ENCODE measurements around the gene ZNF335. TPM values are rescaled to one million over a fixed set of nuclear protein-coding genes. Genes with fewer than 3 reads are reported as not detected.
A peak's percentile ranks its signal among the peaks of the same experiment; 100 is the strongest.

The ZNF335 gene
- total RNA-seq, 1 donor from 2014 or later = 19.1 TPM

DNA sequence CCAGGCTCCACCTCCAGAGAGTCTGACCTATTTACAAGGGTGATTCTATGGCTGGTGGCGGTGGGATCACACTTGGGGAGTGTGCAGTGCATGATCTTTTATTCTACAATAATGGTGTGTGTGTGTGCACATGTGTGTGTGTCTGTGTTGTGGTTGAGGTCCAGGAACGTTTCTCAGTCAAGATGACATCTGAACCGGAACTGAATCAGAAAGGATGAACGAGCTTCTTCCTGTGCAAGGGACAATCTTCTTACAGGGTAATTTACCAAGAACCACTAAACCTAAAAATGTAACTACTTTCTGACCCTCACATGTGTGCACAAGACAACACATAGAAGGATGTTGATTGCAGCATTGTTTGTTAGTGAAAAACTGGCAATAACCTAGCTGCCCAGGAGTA lies 45.3 kb upstream of the ZNF335 start:
- Histone ChIP-seq H3K27me3 (peaks cover 58% of the 10 kb centered on the region), H3K4me3 (no peak overlapping the region), H3K9me3 (no peaks in the 10 kb centered on the region), H3K36me3 (no peaks in the 10 kb centered on the region), H3K4me1 (peaks cover 10% of the 10 kb centered on the region), H3K27ac (no peak overlapping the region)
- DNase-seq (no peak), ATAC-seq (no peak)
- no peak for TF ChIP-seq CTCF (IDR thresholded peaks at IDR 0.05)
- intact Hi-C loops (cut with DNase I) = no loop called here

- Histone ChIP-seq H3K27me3 (peaks cover 63% of the 10 kb centered on the region), H3K36me3 (no peaks in the 10 kb centered on the region), H3K9me3 (no peaks in the 10 kb centered on the region), H3K4me1 (peaks cover 13% of the 10 kb centered on the region), H3K27ac (no peak overlapping the region), H3K4me3 (no peak overlapping the region)
- ATAC-seq = no peak
- no peak for TF ChIP-seq CTCF (IDR thresholded peaks at IDR 0.05)
- no peak for DNase-seq
- intact Hi-C loops (cut with DNase I) = no loop called here
These were observed 42.8 kb upstream of the ZNF335 start for GRCh38 chr20:46014517-46015396.

DNA sequence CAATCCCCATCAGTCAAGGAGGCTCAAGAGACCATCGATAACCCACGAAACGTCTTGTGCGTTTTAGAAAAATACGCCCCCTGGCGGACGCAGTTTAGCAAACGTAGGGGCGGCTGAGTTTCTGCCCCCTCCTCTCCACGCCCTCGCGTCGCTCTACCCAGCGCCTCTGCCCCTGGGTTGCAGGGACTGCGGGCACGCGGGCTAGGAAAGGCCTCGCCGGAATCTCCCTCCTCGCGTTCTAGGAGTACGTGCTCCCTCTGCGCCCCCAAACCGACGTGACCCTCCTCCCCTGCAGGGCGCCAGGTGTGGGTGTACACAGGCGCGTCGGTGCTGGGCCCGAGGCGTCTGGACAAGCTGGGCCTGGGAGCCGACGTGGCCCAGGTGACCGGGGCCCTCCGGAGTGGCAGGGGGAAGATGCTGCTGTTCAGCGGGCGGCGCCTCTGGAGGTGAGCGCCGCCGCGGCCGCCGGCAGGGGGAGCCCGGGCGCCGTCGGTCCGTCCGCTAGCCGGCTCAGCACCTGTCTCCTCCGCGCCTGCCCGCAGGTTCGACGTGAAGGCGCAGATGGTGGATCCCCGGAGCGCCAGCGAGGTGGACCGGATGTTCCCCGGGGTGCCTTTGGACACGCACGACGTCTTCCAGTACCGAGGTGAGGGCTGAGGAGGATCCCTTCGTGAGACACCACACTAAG lies 42.0 kb upstream of the ZNF335 start:
- Histone ChIP-seq H3K27ac (no peak overlapping the region), H3K36me3 (no peaks in the 10 kb centered on the region), H3K9me3 (no peaks in the 10 kb centered on the region), H3K27me3 (peaks cover 68% of the 10 kb centered on the region), H3K4me3 (no peak overlapping the region), H3K4me1 (peaks cover 13% of the 10 kb centered on the region)
- DNase-seq (peak; percentile 82), ATAC-seq (peak; percentile 85)
- peak; percentile 67 for TF ChIP-seq CTCF (IDR thresholded peaks at IDR 0.05)
- intact Hi-C loops (cut with DNase I) = no loop called here

DNA sequence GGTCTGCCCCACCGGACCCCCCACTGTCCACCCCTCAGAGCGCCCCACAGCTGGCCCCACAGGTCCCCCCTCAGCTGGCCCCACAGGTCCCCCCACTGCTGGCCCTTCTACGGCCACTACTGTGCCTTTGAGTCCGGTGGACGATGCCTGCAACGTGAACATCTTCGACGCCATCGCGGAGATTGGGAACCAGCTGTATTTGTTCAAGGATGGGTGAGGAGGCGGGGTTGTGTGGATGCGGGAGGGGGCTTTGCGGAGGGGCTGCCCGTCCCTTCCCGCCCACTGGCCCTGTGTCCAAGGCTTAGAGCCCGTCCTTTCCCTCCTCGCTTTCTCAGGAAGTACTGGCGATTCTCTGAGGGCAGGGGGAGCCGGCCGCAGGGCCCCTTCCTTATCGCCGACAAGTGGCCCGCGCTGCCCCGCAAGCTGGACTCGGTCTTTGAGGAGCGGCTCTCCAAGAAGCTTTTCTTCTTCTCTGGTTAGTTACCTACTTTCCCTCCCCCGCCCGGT lies 41.4 kb upstream of the ZNF335 start:
- DNase-seq = peak; percentile 63
- no peak for ATAC-seq
- Histone ChIP-seq H3K4me3 (no peak overlapping the region), H3K4me1 (peaks cover 13% of the 10 kb centered on the region), H3K9me3 (no peaks in the 10 kb centered on the region), H3K27me3 (peaks cover 65% of the 10 kb centered on the region), H3K27ac (no peak overlapping the region), H3K36me3 (no peaks in the 10 kb centered on the region)
- TF ChIP-seq CTCF (IDR thresholded peaks at IDR 0.05) = no peak
- intact Hi-C loops (cut with DNase I) = no loop called here

DNA sequence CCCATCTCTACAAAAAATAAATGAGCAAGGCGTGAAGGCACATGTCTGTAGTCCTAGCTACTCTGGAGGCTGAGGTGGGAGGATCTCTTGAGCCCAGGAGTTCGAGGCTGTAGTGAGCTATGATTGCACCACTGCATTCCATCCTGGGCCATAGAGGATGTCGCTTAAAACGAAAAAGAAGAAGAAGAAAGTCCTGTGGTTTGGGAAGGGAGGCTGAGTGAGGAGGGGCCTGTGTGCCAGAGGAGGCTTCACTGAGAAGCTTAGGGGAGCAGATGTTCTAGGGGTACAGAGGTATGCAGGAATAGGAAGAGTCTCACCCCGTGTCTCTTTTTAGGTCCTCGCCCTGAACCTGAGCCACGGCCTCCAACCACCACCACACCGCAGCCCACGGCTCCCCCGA lies 40.9 kb upstream of the ZNF335 start:
- H3K9me3 ChIP-seq = no peaks in the 10 kb centered on the region
- no peak overlapping the region for H3K27ac ChIP-seq
- DNase-seq (no peak), ATAC-seq (no peak)
- H3K27me3 ChIP-seq = peaks cover 65% of the 10 kb centered on the region
- H3K36me3 ChIP-seq = no peaks in the 10 kb centered on the region
- intact Hi-C loops (cut with DNase I) = no loop called here
- TF ChIP-seq CTCF (IDR thresholded peaks at IDR 0.05) = no peak
- H3K4me1 ChIP-seq = peaks cover 13% of the 10 kb centered on the region
- H3K4me3 ChIP-seq = no peak overlapping the region

Data from upper lobe of right lung (tissue), 1 donor.